ENCODE measurements around the gene TAF3. TPM values are rescaled to one million over a fixed set of nuclear protein-coding genes. Genes with fewer than 3 reads are reported as not detected.

Gene TAF3
- total and polyA plus RNA-seq, 2 experiments from 2014 or later, result 4.1 to 6.4 TPM

- Histone ChIP-seq H3K9me3 (ENCODE audit: low read depth) (no peaks in the 10 kb centered on the region), H3K4me2 (peak overlapping the region; percentile 80), H3K4me3 (no peak overlapping the region), H3K27me3 (peaks cover 82% of the 10 kb centered on the region), H3K79me2 (no peaks in the 10 kb centered on the region), H3K36me3 (replicated peaks; ENCODE audit: insufficient read depth, low read depth) (no peaks in the 10 kb centered on the region), H3K4me1 (ENCODE audit: insufficient read depth) (peaks cover 17% of the 10 kb centered on the region), H4K20me1 (ENCODE audit: insufficient read depth, poor library complexity, severe bottlenecking) (no peaks in the 10 kb centered on the region), H3K27ac (no peak overlapping the region), H2AFZ (peak overlapping the region; percentile 26), H3K9me2 (replicated peaks; ENCODE audit: insufficient read depth) (no peaks in the 10 kb centered on the region)
- 7% methylated on average over 42 of the region's 45 CpGs for WGBS (ENCODE audit: low lambda C conversion rate, missing lambda C conversion rate)
- no peak for TF ChIP-seq CTCF (IDR thresholded peaks at IDR 0.05; ENCODE audit: poor library complexity)
- peak; percentile 21 for TF ChIP-seq EZH2phosphoT487 (IDR thresholded peaks at IDR 0.05; ENCODE audit: low read depth, severe bottlenecking, unreplicated experiment)
- TF ChIP-seq EZH2 (IDR thresholded peaks at IDR 0.05; ENCODE audit: borderline replicate concordance), result peak; percentile 58
- DNase-seq (ENCODE audit: low spot score), result no peak
Measured at GRCh38 chr10:8033812-8034465, 215.6 kb downstream of the TAF3 start.

- Histone ChIP-seq H3K27ac (no peak overlapping the region), H2AFZ (peak overlapping the region; percentile 26), H3K9me2 (replicated peaks; ENCODE audit: insufficient read depth) (no peaks in the 10 kb centered on the region), H3K79me2 (no peaks in the 10 kb centered on the region), H3K9me3 (ENCODE audit: low read depth) (no peaks in the 10 kb centered on the region), H3K4me1 (ENCODE audit: insufficient read depth) (peaks cover 17% of the 10 kb centered on the region), H3K4me3 (no peak overlapping the region), H3K36me3 (replicated peaks; ENCODE audit: insufficient read depth, low read depth) (no peaks in the 10 kb centered on the region), H3K4me2 (peak overlapping the region; percentile 80), H4K20me1 (ENCODE audit: insufficient read depth, poor library complexity, severe bottlenecking) (no peaks in the 10 kb centered on the region), H3K27me3 (peaks cover 88% of the 10 kb centered on the region)
- no peak for DNase-seq (ENCODE audit: low spot score)
- TF ChIP-seq EZH2 (IDR thresholded peaks at IDR 0.05; ENCODE audit: borderline replicate concordance) (no peak), EZH2phosphoT487 (IDR thresholded peaks at IDR 0.05; ENCODE audit: low read depth, severe bottlenecking, unreplicated experiment) (peak; percentile 38), CTCF (IDR thresholded peaks at IDR 0.05; ENCODE audit: poor library complexity) (no peak)
- WGBS (ENCODE audit: low lambda C conversion rate, missing lambda C conversion rate), result 1% methylated on average over 26 of the region's 37 CpGs
Measured at GRCh38 chr10:8034466-8035005, 216.2 kb downstream of the TAF3 start.

GRCh38 chr10:8035006-8035640 is 216.8 kb downstream of the TAF3 start:
- Histone ChIP-seq H3K9me2 (replicated peaks; ENCODE audit: insufficient read depth) (no peaks in the 10 kb centered on the region), H3K9me3 (ENCODE audit: low read depth) (no peaks in the 10 kb centered on the region), H3K36me3 (replicated peaks; ENCODE audit: insufficient read depth, low read depth) (no peaks in the 10 kb centered on the region), H3K4me2 (peak overlapping the region; percentile 80), H3K27ac (no peak overlapping the region), H3K79me2 (no peaks in the 10 kb centered on the region), H4K20me1 (ENCODE audit: insufficient read depth, poor library complexity, severe bottlenecking) (no peaks in the 10 kb centered on the region), H2AFZ (peak overlapping the region; percentile 35), H3K27me3 (peaks cover 94% of the 10 kb centered on the region), H3K4me1 (ENCODE audit: insufficient read depth) (peaks cover 17% of the 10 kb centered on the region), H3K4me3 (no peak overlapping the region)
- TF ChIP-seq EZH2 (IDR thresholded peaks at IDR 0.05; ENCODE audit: borderline replicate concordance) (no peak), EZH2phosphoT487 (IDR thresholded peaks at IDR 0.05; ENCODE audit: low read depth, severe bottlenecking, unreplicated experiment) (peak; percentile 60)
- DNase-seq (ENCODE audit: low spot score), result no peak
- WGBS (ENCODE audit: low lambda C conversion rate, missing lambda C conversion rate), result 6% methylated on average over 23 of the region's 32 CpGs

Data from hepatocyte (in vitro differentiated cells).